8988T (cell line): ENCODE data around the gene RAB7A.

Source experiments
- DNase-seq: peaks from one replicate; pipeline ENCODE4 v3.0.0; 2011

RAB7A gene

GRCh38 chr3:128858167-128858566, 132.2 kb downstream of the RAB7A start:
- no peak for DNase-seq

GRCh38 chr3:128859630-128860029, 133.6 kb downstream of the RAB7A start:
- DNase-seq, result no peak

GRCh38 chr3:128861491-128861890, 135.5 kb downstream of the RAB7A start:
- no peak for DNase-seq

- DNase-seq, result no peak
Measured at GRCh38 chr3:128863560-128863959, 137.6 kb downstream of the RAB7A start.
